ENCODE results near the gene OR7A17.

OR7A17 gene

DNA sequence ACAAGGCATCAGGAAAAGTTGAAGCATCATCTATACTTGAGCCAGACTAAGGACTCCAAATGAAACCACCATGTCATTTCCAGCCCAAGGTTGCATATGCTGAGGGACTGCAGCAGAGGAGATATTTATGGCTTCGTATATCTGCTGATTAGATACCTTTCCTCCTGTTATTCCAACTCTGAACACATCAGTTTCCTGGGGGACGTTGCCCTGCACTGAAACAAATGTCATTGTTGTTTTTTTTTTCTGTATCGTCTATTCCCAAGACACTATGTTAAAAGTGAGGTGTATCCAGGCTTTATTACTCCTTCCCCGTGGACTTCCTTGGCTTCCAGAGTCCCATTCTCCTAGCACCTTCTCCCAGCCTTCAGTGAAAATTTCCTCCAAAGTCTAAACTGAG, at the start of gene OR7A17:
Gene OR7A17, minus strand, starts transcription at position 101 of the 400 bp plus-strand sequence. CDS start 4,777 bp downstream, outside the sequence.
- DNase-seq (ENCODE audit: low spot score) = no peak

DNA sequence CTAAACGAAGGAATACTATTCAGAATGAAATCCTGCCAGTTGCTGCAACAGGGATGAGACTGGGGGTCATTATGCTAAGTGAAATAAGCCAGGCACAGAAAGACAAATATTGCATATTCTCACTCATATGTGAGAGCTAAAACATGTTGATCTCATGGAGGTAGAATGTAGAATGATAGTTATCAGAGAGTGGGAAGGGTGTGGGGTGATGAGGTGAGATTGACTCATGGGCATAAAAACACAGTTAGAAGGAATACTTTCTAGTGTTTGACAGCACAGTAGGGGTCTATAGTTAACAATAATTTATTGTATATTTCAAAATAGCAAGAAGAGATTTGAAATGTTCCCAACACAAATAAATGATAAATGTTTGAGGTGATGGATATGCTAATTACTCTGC, 47.6 kb upstream of the OR7A17 start:
- DNase-seq (ENCODE audit: low spot score) = no peak

DNA sequence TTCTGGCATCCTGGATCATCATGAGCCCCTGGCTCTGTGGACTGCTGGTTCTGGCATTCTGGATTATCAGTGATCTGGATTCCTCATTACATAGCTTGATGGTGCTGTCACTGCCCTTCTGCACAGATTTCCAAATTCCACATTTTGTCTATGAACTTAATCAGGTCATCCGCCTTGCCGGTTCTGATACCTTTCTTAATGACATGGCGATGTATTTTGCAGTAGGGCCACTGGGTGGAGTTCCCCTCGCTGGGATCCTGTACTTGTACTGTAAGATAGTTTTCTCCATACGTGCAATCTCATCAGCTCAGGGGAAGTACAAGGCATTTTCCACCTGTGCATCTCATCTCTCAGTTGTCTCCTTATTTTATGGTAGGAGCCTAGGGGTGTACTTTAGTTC, 30.9 kb upstream of the OR7A17 start:
- no peak for DNase-seq (ENCODE audit: low spot score)

DNA sequence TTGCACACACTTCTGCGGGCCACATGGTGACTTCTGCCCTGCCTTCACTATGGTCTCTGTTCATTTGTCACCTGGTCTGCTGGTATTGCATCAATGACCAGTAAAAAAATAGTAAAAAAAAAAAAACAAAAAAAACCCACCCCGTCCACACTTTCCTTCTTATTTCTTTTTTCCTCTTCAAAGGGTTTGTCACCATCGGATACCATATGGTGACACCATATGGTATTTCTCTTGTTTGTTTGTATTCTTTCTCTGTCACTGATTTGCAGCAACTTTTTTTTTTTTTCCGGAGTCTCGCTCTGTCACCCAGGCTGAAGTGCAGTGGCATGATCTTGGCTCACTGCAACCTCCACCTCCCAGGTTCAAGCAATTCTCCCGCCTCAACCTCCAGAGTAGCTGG, 29.2 kb upstream of the OR7A17 start:
- DNase-seq (ENCODE audit: low spot score) = no peak

DNA sequence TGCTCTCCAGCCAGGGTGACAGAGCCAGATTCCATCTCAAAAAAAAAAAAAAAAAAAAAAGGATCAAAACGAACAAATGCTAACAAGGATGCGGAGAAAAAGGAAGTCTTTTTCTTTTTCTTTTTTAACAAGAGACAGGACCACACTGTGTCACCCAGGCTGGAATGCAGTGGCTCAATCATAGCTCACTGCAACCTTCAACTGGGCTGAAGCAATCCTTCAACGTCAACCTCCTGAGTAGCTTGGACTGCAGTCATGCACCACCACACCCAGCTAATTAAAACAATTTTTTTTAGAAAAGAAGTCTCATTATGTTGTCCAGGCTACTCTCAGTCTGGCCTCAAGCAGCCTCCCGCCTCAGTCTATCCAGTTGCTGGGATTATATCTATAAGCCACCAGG, 20.8 kb upstream of the OR7A17 start:
- DNase-seq (ENCODE audit: low spot score) = no peak

DNA sequence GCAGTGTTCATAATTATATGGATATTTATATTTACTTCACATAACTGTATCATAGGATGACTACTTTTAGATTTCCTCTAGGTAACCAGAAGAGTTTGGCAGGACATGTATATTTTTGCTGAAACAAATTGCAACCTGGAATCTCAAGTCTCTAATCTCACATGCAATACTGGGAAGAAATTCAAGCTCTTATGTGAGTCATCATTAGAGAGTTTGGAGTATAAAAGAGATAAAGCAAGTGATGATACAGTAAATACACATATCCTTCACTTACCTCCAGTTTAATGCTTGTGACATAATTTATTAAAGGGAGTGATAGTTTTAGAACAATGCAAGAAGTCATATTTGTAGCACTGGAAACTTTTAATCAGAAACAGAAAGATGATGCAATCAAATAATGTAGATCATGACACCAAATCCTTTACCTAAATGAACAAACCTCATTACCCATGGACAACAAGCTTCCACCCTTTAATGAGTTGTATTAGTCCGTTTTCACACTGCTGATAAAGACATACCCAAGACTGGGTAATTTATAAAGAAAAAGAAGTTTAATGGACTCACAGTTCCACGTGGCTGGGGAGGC, 15.8 kb upstream of the OR7A17 start:
- DNase-seq (ENCODE audit: low spot score) = no peak

DNA sequence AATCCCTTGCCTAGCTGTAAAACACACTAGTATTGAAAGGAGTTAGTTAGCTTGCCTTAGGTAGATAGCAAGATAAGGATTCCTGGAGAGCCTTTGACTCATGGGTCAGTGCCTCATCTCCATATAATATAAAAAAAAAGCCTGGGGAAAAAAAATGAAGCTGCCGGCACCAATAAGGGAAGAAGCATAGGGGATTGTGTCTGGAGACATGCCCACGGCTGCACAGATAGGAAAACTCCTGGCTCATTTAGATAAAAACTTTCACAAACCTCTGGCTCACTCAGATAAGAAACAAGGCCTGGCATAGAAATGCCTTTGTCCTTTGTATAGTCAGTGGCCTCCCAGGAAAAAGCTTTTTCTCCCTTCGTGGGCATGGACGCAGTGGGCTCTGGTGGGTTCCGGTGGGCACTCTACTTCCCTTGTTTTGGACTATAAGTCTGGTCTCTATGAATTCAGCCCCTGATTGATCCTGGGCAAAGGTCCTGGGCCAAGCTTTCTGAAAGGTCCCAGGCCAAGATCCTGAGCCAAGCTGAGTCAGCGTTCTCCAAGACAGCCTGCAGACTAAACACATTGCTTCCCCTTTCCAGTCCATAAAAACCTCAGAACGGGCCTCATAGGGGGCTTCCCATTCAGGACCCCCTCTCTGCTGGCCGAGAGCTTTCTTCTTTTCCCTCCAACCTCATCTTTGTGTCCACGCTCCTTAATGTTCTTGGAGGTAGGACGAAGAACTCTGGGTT, 4.9 kb upstream of the OR7A17 start:
- DNase-seq (ENCODE audit: low spot score) = no peak

DNA sequence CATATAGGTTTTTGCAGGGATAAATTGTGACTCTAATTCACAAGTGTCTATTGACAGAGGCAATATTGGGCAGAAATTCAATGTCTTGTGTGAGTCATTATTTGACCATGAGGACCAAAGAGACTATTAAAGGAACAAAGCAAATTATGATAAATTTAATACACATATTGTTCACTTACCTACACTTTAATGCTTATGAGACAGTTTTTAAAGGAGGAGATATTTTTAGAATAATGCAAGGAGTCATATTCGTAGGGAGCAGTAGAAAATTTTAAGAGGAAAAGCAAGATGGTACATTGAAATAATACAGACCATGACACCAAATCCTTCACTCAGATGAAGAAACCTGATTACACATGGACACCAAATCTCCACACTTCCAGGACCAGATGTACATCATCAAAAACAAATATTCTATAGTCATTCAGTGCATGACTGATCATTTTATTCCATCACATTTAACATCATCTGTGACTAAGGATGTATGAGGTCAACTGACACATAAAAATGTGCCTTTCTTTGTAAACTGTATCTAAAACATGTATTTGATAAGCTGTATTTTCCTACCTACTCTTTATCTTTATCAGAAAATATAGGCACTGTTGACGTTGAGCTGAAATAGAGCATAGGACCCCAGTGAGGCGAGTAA, 4.2 kb upstream of the OR7A17 start:
- DNase-seq (ENCODE audit: low spot score) = no peak

DNA sequence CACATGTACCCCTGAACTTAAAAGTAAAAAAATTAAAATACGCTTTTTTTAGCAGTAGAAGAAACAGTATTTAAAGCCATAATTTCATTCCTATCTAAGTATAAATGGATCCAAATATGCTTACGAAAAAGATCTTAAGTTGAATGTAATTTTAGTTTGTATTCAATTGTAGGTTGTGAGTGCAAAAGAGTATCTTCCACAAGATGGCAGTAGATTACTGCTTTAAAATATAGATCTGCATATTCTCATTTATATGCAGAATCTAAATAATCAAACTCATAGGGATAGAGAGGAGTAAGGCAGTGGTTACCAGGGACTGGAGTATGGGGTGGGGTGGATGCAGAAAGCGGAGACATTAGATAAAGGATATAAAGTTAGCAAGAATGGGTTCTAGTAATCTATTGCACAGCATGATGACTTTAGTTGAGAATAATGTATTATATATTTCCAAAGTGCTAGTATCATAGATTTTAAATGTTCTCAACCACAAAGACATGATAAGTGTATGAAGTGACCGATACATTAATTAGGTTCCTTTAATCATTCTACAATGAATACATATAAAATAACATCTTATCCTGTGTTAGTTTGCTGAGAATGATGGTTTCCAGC, 14.2 kb downstream of the OR7A17 start:
- DNase-seq (ENCODE audit: low spot score) = no peak

DNA sequence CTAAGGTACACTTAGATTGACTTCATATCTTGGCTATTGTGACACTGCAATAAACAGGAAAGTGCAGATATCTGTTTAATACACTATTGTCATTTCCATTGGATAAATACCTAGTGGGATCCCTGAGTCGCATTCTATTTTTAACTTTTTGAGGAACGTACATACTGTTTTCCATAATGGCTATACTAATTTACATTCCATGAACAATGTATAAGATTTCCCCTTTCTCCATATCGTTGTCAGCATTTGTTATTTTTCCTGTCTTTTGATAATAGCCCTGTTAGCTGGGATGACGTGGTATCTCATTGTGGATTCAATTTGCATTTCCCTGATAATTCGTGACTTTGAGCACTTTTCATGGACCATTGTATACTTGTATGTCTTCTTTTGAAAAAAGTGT, 17.4 kb downstream of the OR7A17 start:
- no peak for DNase-seq (ENCODE audit: low spot score)

DNA sequence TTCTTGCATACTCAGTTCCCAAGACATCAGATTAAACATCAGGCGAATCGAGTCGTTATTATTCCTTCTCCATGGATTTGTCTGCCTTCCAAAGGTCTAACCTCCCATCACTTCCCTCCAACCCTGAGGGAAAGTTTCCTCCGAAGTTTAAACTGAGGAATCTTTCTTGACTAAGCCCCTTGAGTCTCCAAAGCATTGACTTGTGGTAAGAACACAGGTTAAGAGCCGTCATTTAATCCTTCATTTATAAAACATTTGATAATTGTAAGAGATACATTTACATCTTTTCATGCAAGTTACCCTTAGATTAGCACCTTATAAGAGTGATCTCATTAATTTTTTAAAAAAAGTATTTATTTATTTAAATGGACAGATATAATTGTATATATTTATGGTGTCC, 37.1 kb downstream of the OR7A17 start, which contains the start of gene OR7A10:
Gene OR7A10, minus strand, starts transcription at position 101 of the 400 bp plus-strand sequence. CDS start 7,045 bp downstream, outside the sequence.
- DNase-seq (ENCODE audit: low spot score) = no peak

DNA sequence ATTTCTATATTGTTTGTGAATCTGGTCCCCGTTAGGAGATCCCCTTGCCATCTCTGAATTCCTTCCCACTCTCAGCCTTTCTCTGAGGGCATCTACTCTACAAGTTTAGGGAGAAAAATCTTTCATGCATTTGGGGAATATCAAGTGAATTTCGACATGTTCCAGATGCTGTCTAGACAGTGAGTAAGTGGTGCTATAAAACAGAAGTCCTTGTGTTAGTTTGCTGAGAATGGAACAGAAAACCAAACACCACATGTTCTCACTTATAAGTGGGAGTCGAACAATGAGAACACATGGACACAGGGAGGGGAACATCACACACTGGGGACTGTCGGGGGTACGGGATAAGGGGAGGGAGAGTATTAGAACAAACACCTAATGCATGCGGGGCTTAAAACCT, 42.4 kb downstream of the OR7A17 start:
- DNase-seq (ENCODE audit: low spot score) = no peak

DNA sequence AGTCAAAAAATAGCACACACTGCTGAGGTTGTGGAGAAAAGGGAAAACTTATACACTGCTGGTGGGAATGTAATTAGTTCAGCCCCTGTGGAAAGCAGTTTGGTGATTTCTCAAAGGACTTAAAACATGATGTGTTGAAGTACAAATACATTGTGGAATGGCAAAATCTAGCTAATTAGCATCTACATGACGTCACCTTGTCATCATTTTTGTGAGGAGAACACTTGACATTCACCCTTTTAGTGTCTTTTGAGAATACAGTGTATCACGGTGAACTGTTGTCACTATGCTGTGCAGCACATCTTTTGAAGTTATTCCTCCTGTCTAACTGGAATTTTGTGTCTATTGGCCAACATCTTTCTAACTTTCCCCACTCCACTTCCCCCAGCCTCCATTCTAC, 42.8 kb downstream of the OR7A17 start:
- no peak for DNase-seq (ENCODE audit: low spot score)

DNA sequence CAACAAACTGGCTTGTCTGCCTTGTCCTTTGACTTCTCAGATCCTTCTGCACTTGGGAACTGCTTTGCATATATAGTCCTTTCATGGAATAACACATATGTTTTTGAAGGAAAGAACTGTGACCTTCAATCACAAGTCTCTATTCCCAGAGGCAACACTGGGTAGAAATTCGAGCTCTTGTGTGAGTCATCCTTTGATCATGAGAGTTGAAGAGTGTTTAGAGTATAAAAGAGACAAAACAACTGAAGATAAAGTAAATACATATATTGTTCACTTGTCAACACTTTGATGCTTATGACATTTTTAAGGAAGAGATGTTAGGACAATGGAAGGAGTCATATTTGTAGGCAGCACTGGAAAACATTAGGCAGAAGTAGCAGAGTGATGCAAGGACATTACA, 45.7 kb downstream of the OR7A17 start:
- DNase-seq (ENCODE audit: low spot score) = no peak

DNA sequence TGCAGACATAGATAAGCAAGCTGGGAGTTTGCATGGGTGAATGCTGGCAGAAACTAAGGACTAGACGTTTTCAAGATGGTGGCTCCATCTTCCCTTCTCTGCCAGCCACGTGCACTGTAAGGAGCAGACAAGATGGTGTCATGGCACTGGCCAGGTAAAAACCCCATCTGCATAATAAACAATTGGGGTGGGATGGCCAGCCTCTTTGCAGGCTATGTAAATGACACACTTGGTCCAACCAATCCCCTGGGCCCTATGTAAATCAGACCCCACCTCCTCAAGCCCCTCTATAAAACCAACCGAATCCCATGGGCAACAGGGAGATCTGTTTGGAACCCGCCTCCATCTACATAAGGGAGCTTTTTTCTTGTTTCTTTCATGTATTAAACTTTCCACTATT, 48.5 kb downstream of the OR7A17 start:
- DNase-seq (ENCODE audit: low spot score) = no peak

DNA sequence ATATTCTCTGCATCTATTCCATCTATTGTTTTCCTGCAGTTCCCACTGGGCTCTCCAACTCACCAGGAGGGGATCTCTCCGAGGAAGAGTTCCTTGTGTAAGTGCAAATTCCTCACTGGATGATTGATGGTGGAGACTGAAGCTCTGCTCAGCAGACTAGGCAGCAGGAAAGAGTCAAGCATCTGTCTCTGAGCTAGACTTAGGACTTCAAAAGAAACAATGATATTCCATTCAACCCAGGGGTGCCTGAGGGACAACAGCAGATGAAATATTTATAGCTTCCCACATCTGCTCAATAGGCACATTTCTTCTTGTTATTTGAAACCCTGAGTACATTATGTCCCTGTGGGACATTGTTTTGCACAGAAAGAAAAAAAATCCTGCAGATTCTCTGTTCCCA, 50.9 kb downstream of the OR7A17 start, which contains the start of the genes OR7A5 and OR7C1:
Gene OR7A5, minus strand, starts transcription at position 175 of the 400 bp plus-strand sequence. CDS start 6,944 bp downstream, outside the sequence.
Gene OR7C1, minus strand, starts transcription at position 175 of the 400 bp plus-strand sequence. CDS start 35,049 bp downstream, outside the sequence.
- DNase-seq (ENCODE audit: low spot score) = no peak

DNA sequence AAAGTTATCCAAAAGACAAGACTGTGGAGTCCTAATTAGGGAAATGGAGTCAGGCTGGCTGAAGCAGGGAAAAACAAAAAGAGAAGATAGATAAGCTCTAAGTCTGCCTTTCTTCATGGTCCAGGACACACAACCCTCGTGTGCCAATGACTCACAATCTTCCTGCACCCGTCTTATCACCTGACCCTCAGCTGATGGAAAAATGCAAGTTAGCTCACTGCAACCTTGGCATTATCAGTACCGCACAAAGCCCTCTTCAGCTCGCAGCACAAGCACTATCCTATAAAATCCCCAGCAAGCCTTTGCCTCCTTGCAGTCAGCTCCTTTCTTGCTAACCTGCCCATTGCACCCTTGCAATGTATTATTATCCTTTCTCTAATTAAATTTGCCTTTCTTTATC, 55.2 kb downstream of the OR7A17 start:
- no peak for DNase-seq (ENCODE audit: low spot score)

Data from CD4-positive, alpha-beta T cell treated with Interleukin-15 for 4 hours (primary cell).